Stimulated activated CD4-positive, alpha-beta T cell treated with anti-CD3 and anti-CD28 coated beads, TNF-alpha, amount 100 ng/mL, for 4 hours (primary cell): ENCODE data around the gene ENPP3.

ENCODE experiments used
- DNase-seq, 3 experiments: peaks; one replicate each; pipeline ENCODE4 v3.0.0-alpha.2; 2020; ENCODE audit warnings: low read depth in 3 of 3

Gene ENPP3

DNA sequence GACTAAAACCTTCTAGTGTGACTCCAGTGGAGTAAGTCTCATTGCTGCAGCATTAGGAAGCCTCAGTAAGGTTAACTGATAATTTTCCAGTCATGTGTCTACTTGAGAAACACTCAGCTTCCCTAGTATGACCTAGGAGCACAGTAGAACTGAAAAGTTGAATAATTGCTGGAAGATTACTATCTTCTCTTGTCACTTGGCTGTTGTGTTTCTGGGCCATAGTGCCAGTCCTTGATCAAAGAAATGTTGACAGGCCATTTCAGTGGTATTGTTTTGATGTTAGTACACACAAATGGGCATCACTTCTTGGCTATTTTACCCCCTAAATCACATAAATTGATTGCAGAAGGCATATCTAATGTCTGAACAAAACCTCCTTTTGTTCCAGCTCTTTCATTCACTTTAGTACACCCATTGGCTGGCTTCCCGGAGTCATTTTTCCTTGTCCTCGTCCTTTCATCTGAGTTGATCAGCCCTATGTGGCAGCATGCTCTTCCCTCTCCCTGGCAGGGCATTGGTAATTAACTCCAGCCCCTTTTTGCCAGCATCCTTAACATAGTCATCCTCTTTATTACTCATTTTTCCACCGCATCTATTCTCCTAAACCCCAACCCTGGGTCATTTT is 6.0 kb downstream of the ENPP3 start:
- DNase-seq, result no peak

DNA sequence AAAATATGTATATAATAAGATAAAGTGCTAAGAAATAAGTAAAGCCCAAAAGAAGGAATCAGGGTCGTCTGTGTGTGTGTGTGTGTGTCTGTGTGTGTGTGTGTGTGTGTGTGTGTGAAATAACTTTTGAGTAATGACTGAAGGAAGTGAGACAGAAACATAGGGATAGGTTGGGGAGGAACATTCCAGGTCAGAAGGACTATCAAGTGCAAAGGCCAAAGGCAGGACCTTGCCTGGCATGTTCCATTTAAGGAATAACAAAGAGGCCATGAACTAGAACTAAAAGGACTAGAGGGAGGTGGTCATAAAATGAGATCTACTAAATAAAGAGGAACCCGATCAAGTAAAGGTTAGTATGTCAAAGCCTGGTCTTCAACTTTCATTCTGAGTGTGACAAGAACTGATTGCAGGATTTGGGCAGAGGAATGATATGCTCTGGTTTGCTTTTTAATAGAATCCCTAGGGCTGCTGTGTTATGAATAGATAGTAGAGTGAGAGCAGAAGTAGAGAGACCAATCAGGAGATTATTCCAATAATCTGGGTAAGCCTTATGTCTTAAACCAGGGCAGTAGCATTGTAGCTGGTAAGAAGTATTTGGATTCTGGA is 6.9 kb downstream of the ENPP3 start:
- no peak for DNase-seq

DNA sequence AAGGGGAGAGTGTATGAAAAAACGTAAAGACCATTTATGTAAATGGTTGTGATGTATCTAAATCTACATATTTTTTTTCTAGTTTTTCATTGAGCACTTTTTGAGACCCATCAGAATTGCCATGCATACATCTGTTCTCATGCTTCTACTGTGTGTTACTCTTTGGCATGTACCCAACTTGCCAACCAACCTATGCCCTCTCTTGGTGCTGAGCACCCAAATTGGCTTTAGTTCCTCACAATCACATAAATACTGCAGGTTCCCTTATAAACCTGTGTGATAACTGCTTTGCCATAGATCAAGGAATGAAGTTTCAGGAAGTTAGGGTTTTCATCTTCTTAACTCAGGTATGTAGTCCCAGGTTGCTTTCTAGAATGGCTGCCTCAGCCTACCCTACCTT is 7.8 kb downstream of the ENPP3 start:
- no peak for DNase-seq

DNA sequence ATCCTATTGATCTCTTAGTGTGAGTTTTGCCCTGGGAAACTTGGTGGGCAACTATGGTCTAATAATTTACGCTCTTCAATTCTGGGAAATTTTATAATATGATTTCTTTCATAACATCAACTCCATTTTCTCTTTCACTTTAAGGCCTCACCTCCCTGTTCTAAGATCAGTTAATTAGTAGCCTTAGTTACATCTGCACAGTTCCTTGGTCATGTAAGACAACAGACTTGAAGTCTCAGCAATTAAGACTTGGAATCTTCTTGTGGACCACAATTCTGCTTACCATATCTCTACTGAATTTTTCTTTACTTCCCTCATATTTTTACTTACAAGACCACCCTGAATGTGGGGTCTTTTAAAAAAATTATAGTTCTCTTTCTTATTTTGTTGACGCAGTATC is 8.7 kb downstream of the ENPP3 start:
- no peak for DNase-seq

DNA sequence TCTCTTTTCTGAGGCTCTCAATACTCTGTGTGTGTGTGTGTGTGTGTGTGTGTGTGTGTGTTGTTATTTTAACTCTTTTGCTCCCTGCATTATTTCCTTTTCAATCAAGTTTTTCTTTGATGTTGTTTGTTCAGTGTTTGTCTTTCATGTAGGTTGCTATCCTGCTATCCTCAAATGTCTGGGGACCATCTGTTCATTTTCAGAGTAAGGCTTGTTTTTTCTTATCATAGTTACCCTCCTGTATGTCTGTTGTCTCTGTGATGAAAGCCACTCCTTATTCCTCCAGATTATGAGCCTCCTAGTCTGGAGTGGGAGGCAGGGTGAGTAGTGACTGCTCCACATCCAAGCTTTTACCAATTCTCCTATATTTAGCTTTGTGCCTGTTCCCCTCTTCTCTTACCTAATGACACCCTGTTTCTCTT is 9.2 kb downstream of the ENPP3 start:
- no peak for DNase-seq

DNA sequence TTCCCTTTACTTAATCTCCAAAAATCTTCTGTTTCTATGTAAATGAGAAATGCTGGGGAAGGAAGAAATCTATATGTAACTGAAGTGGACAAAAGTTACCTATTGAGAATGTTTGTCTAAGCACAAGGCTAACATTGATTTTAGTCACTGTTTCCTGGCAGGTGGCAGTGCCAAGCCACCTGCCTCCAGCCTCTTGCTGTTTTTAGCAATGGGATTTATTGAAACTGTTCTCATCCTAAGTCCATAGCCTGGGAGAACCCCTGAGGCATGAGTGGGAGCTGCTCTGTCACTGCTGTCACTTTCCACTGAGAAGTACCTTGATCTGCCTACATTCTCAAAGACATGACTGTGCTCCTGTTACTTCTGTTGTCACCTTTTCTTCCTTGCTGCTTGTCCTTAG is 14.7 kb downstream of the ENPP3 start:
- no peak for DNase-seq

DNA sequence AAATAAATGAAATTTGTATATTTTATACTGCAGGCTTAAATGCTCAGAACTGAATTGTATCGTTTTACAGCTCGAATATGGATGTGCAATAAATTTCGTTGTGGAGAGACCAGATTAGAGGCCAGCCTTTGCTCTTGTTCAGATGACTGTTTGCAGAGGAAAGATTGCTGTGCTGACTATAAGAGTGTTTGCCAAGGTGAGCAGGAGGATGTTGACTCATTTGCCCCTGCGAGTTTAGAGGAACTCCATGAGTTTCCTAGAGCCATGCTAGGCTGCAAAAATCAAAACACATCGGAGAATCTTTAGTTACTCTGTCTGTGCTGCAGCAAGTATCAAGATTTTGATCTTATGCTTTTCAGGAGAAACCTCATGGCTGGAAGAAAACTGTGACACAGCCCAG is 15.4 kb downstream of the ENPP3 start:
- no peak for DNase-seq

DNA sequence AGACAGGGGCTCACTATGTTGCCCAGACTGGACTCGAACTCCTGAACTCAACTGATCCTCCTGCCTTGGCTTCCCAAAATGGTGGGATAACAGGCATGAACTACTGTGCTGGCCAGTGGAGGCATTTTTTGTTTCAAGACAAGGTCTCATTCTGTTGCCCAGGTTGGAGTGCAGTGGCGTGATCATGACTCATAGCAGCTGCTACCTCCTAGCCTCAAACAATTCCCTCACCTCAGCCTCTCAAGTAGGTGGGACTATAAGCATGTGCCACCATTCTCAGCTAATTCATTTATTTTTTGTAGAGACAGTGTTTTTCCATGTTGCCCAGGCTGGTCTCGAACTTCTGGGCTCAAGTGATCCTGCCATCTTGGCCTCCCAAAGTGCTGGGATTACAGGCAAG is 17.2 kb downstream of the ENPP3 start:
- DNase-seq, result no peak

DNA sequence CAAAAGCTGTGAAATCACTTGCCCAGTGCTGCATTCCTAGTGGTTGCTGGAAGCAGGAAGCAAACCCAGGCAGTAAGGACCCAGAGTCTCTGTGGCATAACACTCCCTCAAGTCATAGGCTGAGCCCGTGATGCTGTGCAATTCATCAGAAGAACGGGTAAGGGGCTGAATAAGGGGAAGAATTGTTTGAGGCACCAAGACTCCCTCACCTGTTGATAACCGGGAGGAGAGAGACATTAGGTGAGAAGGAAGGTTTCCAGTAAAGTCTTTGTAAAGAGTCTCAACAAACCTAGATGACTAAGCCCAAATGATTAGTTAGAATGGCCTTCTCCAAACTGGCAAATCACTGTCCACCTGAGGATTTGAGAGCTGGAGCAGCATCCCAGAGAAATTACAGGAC is 18.3 kb downstream of the ENPP3 start:
- DNase-seq, result no peak

DNA sequence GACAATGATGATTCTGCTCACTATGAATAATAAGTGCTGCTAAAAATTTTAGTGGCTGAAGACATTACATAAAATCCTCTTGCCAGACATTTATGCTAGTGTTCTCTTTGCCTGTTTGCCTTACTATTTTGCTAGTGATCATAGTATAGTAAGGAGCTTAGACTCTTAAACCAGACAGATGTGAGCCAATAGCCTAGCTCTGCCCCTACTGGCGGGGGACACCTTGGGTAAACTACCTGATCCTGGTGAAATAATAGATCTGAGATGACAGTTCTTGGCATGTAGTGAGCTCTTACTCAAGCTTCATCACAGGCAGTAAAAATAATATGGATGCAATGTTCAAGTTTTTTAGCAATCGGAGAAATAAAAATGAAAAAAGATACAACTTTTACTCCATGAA is 18.8 kb downstream of the ENPP3 start:
- DNase-seq, result no peak

DNA sequence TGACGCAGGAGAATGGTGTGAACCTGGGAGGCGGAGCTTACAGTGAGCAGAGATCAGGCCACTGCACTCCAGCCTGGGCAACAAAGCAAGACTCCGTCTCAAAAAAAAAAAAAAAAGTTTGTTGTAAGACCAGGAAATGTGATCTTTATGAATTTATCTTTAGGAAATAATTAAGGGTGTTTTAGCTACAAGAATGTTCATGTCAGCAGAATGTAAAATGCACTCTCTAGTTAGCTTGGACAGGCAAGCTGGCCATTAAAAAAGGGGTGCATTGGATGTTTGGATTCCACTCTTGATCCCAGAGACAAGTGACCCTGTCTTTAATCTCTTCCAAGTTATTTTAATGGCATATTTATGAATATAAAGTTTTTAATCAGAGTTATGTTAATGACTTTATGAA is 19.6 kb downstream of the ENPP3 start:
- no peak for DNase-seq

DNA sequence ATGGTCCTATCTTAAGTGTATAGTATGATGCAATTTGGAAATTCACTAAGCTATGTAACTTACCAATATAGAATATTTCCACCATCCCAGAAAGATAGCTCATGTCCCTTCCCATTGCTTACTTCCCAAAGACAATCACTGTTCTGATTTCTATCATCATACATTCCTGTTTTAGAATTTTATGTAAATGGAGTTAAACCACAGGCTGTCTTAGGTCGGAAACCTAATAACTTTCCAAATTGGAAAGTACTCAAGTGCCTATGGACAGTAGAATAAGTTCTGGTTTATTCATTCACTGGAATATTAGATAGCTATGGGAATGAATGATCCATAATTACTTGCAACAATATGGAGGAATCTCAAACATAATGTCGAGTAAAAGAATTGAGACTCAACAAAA is 20.1 kb downstream of the ENPP3 start:
- no peak for DNase-seq

DNA sequence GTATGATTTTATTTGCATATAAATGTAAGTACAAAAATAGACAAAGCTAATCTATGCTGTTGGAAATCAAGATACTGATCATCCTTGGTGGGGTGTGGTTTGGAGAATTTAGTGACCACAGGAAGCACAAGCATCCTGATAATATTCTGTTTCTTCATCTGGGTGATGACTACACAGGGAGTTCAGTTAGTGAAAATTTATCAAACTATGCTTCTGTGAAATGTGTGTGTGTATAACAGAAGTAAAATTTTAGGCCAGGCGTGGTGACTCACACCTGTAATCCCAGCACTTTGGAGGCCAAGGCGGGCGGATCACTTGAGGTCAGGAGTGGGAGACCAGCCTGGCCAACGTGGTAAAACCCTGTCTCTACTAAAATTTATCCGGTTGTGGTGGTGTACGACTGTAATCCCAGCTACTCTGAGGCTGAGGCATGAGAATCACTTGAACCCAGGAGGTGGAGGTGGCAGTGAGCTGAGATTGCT is 20.6 kb downstream of the ENPP3 start:
- DNase-seq, result no peak

DNA sequence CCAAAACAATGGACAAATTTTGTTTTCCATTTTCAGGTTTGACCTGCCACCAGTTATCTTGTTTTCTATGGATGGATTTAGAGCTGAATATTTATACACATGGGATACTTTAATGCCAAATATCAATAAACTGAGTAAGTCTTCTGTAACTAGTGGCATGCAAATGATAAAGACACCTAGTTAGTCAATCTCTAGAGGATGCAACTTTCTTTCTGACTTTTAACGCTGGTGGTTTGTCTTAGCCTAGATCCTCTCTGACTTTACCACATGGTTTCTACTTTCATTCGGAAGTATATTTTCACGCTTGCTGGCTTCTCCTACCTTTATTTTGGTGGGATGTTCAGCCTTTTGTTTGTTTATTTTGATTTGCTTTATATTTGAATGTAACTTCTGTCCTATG is 21.2 kb downstream of the ENPP3 start:
- no peak for DNase-seq

DNA sequence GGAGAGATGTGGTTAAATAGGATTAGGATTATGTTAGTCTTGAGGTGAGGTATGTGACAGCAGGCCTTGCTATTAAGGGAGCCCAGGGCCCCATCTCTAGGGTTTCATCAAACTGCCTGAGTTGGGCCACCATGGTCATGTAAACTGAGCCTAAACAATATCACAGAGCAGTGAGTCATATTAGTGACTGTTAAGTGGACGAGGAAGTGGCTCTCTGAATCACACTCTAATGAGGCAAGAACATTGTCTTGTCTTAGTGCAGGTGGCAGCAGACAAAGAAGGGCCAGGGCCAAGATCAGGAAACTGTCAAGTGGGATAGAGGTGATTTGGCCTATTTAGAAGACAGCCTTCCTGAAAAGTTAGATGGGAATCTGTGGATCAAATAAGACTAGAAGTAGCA is 23.1 kb downstream of the ENPP3 start:
- no peak for DNase-seq

DNA sequence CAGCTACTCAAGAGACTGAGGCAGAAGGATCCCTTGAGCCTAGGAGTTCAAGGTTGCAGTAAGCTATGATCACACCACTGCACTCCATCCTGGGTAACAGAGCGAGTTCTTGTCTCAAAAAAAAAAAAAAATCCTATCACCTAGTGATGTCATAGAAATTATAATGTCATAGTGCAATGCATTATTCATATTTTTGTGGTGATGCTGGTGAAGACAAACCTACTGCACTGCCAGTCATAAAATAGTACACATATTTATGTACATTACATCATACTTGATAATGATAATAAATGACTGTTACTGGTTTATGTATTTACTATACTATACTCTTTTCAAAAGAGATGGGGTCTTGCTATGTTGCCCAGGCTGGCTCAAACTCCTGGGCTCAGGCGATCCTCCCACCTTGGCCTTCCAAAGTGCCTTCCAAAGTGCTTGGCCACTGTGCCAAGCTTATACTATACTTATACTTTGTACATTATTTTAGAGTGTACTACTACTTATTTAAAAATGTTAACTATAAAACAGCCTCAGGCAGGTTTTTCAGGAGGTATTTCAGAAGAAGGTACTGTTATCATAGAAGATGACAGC is 26.6 kb downstream of the ENPP3 start:
- no peak for DNase-seq

DNA sequence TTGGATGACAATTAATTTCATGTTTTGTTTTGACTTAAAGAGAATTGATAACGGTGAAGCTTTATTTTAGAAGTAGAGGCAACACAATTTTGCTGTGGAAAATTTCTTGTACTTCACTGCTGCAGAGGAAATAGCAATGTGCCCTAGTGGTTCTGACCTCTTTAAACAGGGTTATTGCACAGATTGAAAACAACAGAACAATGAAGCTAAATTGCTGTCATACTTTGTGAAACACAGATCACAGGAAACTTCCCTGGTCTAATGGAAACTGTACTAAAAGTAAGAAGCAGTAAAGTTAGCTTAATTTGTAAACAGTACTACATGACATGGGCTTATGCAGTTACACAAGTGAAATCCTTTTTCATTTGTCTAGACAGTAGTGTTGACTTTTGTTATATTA is 32.8 kb downstream of the ENPP3 start:
- no peak for DNase-seq

DNA sequence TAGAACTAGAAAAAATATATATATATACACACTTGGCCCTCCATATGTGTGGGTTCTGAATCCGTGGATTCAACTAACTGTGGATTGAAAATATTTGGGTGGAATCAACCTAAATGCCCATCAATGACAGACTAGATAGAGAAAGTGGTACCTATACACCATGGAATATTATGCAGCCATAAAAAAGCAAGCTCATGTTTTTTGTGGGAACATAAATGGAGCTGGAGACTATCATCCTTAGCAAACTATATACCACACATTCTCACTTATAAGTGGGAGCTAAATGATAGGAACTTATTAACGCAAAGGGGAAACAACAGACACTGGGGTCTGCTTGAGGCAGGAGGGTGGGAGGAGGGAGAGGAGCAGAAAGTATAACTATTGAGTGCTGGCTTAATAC is 36.1 kb downstream of the ENPP3 start:
- no peak for DNase-seq

DNA sequence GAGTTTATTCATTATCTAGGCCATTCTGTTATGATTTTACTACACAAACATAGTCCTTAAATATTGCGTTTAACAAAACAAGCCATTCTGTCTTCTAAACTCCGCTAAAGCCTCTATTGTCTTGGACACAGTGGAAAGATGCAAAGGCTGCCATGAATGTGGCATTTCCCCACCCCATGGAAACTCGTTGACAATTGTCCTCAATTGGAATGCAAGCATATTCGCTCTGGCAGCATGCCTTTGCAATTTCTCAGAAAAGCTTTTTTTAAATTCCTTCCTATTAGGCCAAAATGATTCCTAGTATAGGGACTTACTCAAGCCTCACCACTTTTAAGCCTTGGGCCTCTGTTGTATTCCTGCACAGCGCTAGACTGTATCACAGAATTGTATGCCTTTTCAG is 41.3 kb downstream of the ENPP3 start:
- DNase-seq, result no peak

DNA sequence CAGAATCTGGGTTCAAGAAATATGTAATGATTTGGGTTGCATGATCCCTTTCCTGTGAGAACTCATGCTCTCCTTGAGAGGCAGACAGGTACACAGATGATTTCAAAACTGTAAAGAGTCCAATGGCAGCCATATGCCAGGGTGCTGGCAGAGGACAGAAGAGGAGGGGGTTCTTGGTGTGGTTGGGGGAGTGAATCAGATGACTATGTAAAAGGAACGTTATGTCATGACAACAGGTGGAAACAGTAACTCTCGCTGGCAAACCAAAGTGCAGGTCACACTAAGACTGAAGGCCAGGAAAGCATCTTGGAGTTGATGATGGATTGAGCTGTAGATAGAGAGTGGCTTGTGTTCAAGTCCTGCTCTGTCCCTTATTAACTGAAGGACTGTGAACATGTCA is 43.8 kb downstream of the ENPP3 start:
- no peak for DNase-seq

DNA sequence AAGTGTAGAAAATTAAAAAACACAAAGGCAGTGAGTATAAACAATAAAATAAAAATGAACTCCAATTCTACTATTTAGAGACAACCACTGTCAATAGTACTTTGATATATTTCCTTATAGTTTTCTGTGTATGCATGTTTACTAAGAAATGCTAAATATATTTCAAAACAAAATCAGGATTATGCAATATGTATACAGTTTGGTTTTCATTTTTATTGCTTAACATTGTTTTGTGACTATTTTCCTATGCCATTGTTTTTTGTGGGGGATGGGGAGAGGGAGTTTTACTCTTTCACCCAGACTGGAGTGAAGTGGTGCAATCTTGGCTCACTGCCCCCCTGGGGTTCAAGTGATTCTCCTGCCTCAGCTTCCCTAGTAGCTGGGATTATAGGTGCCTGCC is 44.5 kb downstream of the ENPP3 start:
- no peak for DNase-seq

DNA sequence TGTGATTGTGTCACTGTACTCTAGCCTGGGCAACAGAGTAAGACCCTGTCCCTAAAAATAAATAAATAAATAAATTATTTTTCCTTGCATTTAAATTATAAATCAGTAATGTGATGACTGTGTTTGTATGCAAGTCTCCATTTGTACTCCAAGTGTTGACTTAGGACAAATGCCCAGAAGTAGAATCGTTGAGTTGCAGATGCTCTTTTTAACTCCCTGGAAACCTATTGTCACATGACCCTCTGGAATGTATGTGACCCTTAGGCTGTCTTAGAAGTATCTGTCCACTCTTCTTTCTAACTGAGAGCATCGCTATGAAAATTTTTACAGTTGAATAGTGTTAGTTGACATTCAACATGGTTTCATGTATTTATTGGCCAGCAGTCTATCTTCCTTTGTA is 45.3 kb downstream of the ENPP3 start:
- no peak for DNase-seq

DNA sequence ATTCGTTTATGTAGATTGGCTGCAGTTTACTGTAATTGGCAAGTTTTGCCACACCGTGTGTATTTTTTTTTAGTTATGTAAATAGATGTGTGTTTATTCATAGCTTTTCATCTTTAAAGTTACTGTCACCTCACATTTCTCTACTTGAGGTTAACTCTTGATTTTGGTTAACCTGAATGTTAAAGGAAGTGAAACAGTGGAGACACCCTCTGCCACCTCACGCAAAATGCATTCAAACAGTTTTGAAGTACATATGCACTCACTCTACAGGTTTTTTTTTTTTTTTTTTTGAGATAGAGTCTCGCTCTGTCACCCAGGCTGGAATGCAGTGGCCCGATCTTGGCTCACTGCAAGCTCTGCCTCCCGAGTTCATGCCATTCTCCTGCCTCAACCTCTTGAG is 46.4 kb downstream of the ENPP3 start:
- no peak for DNase-seq
